HG03460 (cell line): ENCODE data around the gene EIF6.
"Not testable (repeated sequence)": the region's sequence is repeated elsewhere in the genome, so short reads cannot be mapped to it uniquely, and the experiment has no call there.

ENCODE experiments used
- ATAC-seq: cut with Tn5 transposase; IDR thresholded peaks from one replicate; pipeline ENCODE4 v1.9.1; 2021; ENCODE audit not compliant: unreplicated experiment

Gene EIF6

DNA sequence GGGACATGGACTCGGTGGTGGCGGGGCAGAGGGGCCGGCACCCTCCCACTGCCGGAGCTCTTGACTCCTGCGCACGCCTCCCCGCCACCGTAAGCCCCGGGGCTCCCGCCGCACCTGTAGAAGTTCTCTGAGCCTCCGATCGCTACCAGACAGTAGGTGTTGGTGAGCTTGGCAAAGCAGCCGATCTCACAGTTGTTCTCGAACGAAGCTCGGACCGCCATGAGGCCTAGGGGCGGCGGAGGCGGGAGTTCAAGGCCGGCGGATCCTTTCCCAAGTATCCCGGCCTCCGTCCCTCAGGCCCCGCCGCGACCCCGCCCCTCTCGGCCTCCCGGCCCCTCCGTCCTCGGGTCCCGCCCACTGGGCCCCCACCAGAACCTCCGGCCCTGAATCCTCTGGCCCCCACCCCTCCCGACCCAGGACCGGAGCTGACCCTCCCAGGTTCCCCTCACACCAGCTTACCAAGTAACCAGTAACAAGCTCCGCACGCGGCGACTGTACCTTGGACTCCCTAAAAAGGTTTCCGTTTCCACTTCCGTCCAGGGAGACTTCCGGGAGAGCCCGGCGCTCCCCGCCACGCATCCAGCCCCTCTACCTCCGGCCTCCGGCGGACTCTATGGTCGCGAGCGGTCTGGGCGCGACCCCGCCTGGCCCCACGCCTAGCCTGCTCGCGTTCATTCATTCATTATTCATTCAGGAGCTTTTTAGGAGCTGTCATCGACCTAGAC lies at the start of gene EIF6:
Gene EIF6 (minus strand): TSS at position 506 of the 725 bp plus-strand sequence. CDS start 285 bp downstream, at position 221.
- peak; percentile 81 for ATAC-seq

DNA sequence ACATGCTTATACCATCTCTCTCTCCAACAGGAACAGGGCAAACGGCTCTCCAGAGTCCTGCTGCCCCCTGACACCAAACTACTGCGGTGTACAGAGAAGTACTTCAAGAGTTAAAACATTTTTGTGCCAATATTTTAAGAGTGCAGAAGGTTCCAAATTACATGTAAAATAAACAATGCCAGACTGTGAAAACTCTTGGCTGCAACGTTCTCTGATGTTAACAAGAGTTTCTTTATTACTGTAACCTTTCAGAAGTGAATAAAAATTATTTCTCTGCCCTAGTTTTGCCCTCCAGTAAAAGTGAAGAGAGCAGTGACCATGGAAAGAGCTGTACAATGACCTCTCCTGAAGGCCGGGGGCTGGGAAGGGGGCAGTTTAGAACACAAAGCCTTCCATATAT lies 49.0 kb upstream of the EIF6 start:
- no peak for ATAC-seq

GRCh38 chr20:35332540-35333200 lies 48.1 kb upstream of the EIF6 start:
- no peak for ATAC-seq

DNA sequence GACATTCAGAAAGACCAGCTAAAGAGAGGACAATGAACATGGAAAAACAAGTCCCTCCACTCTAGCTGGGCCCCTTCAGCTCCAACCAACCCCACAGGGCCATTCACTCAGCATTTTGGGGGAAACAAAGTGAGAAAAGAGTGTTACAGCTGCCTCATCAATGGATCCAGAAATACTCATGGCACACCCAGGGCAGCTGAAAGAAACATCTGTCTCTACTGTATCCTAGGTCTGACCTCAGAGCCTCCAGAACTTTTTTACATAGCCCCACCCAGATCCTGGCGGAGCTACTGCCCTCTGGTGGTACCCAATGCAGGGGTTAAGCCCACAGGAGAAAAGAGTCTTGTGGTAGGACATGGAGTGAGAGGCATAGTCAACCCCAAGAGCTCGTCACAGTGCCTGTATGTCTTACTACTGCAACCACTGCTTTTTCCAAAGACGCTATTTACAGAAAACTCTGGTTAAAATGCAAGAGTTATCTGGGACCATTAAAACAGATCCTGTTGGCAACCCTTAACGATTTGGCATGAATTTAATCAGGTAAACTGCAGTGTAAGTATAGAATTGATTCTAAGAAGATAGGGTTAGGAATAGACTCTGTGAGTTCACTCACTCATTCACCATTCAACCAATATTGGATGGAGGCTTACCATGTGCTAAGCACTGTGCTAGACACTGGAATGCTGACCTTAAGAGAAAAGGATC lies 45.0 kb upstream of the EIF6 start:
- no peak for ATAC-seq

DNA sequence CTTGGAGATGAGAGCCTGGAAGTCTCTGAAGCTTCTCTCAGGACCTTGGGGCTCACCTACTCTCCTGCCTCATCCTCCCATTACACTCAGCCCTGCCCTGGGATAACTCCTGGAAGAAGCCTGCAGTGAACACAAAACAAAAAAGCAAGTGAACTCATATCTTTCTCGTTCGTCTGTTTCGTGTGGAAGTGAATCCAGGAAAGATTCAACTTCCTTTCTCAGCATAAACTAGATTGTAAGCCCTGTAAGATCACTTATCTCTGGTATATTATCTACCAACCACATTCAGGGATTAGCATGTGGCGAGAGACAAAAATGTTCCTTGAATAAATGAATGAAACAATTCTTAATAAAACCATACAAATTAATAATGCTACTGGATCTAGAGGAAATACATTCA lies 44.1 kb upstream of the EIF6 start:
- no peak for ATAC-seq

- ATAC-seq: no peak
Observed at GRCh38 chr20:35328095-35328685, 43.6 kb upstream of the EIF6 start.

DNA sequence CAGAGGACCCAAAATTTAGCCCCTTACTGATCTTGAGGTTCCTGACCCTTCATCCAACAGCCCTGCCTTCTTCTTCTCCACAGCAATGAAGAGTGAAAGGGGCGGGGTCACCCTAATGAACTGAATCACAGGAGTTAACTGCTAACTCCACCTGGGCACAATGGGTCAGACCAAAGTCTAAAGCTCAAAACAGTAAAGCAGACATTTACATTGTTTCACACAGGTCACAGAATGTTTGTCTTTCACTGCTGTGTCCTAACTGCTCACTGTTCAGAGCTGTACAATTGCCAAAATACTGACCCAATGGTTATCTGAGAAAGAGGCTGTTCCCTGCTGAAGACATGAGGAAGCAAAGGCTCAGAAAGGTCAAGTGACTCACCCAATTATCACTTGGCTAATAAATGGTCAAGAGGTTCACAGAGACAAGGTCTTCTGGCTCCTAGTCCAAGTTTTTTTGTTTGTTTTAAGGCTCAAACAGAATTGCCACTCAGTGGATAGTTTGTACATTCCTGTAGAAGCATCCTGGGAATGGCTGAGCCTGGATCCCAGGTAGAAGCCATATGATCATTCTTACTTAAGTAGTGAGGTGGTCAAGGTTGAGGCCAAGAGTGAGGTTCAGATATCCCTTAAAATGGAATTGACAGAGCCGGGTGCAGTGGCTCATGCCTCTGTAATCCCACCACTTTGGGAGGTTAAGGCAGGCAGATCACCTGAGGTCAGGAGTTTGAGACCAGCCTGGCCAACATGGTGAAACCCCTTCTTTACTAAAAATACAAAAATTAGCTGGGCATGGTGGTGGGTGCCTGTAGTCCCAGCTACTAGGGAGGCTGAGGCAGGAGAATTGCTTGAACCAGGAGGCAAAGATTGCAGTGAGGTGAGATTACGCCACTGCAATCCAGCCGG lies 42.8 kb upstream of the EIF6 start:
- ATAC-seq: no peak

GRCh38 chr20:35326740-35327073 lies 42.1 kb upstream of the EIF6 start:
- no peak for ATAC-seq

GRCh38 chr20:35326021-35326739 lies 41.6 kb upstream of the EIF6 start:
- ATAC-seq: no peak

- no peak for ATAC-seq
Observed at GRCh38 chr20:35325401-35325800, 40.8 kb upstream of the EIF6 start.

DNA sequence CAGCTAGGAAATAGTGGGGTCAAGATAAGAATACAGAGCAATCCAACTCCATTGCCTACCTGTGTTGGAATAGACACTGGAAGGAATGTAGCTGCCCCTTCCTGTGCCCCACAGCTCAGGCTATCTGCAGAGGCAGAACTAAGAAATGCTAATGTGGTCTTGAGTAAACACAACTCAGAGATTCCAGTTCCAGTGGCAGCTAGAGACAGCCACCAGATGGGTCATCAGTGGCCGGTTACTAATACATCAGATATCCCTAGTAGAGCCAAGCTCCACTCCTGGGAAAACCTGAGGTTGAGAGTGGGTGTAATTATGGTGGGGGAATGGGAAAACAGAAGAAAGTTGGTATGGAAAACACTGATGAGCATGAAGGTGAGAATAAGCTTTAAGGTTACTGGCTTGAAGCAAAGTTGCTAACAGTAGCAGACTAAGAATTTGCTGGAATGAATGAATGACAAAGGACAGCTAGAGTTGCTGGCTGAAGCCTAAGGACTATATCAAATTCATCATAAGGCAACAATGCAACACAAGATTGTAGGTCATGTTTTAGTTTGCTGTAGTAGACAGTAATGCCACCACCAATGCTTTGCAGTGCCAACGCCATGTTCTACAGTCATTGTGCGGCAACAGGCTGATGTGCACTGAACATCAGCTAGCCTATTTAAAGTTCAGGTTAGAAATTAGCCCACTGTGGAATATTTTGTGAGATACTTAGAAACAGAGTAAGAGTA lies 36.0 kb upstream of the EIF6 start:
- no peak for ATAC-seq

GRCh38 chr20:35319871-35320197 lies 35.3 kb upstream of the EIF6 start:
- ATAC-seq: no peak

DNA sequence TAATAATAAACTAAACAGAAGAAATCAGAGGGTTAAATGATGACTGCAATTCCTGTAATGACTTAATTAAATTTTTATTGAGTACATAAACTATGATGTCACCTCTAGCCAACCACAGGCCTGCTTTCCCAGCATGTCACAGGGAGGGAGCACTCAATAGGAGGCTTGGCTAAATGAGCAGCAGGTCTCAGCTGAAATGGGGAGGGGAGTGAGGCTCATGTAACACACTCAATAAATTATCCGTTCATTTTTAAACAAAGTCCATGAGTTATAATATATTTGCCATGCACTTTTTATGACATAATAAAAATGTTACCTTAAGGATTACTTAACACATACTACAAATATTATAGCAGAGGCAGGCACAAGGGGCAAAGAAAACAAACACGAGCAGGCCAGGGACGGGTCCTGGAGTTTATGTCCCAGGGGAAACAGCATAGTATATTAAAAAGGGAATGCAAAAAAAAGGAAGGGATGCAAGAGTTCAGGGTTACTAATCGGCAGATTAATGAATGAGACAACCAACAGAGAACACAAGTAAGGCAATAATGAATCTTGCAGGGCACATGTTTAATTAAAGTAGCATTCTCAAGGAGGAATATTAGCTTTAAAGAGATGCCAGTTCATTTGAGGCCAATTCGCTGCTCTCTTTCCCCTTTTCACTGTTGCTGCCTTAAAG lies 34.8 kb upstream of the EIF6 start:
- no peak for ATAC-seq

DNA sequence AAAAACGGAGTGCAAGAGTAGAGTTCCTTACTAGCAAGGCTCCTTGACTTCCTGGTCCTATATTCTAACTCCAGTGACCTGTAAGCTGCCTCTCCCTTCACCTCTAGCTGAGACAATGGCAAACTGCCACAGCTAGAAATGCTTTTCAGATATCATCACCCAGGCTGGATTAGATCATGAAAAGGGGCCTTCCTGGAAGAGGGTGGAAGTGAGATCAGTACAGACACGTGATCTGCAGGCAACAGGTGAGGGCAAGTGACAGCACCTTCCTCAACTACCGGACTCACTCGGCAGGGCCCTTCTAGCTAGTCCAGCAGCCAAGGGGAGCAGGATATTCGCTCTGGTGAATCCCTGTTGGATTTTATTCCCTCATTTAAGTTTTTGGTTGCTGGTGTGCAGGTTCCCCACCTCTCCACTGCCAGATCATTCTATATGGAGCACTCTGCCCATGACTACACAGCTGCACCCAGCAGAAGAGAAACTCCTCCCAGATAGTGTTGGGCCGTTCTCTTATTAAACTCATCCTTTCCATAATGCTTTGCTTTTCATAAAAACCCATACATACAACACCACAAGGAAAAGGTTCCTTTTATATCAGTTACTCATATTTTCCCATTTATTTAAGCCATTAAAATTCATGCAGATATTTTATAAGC lies 34.1 kb upstream of the EIF6 start:
- ATAC-seq: no peak

GRCh38 chr20:35317416-35318210 lies 33.0 kb upstream of the EIF6 start:
- ATAC-seq: no peak

DNA sequence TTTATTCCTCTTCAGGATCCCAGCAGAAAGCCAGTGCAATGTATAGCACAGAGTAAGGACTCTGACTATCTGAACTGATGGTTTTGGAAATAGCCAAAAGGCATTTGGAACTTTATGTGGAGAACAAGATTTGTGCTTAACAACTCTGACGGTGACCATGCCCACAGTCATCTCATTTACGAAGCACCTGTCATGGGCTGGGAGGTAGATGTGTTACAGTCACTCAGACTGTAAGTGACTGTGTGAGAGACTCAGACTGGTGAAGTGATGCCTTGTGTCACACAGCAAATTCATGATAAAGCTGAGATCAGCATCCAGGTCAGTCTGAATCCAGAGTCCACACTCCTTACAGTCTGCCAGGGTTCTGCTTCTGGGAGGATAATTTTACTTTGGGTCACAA lies 31.5 kb upstream of the EIF6 start:
- ATAC-seq: no peak

GRCh38 chr20:35315632-35316020 lies 31.1 kb upstream of the EIF6 start:
- ATAC-seq: not testable (repeated sequence)
